Vagina (tissue), 2 donors: ENCODE data around the gene SLC13A3.

Source experiments
- POLR2A ChIP-seq, 2 donors: fragments of 450-650 bp; IDR thresholded peaks; one replicate each; pipeline ENCODE4 v1.6.1; 2017; ENCODE audit warnings: antibody characterized with exemption in 2 of 2, mild to moderate bottlenecking in 2 of 2, moderate library complexity in 2 of 2
- POLR2AphosphoS5 ChIP-seq, 2 donors: sonication (generic); formaldehyde crosslinking; IDR thresholded peaks; one replicate each; pipeline ENCODE4 v1.9.0; 2017; ENCODE audit warnings: antibody characterized with exemption in 2 of 2, mild to moderate bottlenecking in 2 of 2, low read depth in 1 of 2; ENCODE audit not compliant: insufficient read depth in 1 of 2
- TF ChIP-seq, protein P1 (sequence below), 3 experiments: fragments of 450-650 bp in 2 of 3; fragments of 200-600 bp in 1 of 3; sonication (generic) in 1 of 3; IDR thresholded peaks; one replicate each; pipeline ENCODE4 v1.5.1; 2017 to 2019; ENCODE audit warnings: antibody characterized with exemption in 3 of 3, mild to moderate bottlenecking in 2 of 3, moderate library complexity in 2 of 3

GRCh38 chr20:46600286-46600752, 50.9 kb downstream of the SLC13A3 start:
- TF ChIP-seq, protein P1, sequence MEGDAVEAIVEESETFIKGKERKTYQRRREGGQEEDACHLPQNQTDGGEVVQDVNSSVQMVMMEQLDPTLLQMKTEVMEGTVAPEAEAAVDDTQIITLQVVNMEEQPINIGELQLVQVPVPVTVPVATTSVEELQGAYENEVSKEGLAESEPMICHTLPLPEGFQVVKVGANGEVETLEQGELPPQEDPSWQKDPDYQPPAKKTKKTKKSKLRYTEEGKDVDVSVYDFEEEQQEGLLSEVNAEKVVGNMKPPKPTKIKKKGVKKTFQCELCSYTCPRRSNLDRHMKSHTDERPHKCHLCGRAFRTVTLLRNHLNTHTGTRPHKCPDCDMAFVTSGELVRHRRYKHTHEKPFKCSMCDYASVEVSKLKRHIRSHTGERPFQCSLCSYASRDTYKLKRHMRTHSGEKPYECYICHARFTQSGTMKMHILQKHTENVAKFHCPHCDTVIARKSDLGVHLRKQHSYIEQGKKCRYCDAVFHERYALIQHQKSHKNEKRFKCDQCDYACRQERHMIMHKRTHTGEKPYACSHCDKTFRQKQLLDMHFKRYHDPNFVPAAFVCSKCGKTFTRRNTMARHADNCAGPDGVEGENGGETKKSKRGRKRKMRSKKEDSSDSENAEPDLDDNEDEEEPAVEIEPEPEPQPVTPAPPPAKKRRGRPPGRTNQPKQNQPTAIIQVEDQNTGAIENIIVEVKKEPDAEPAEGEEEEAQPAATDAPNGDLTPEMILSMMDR (IDR thresholded peaks at IDR 0.05): no peak
- TF ChIP-seq POLR2A (IDR thresholded peaks at IDR 0.05) (no peak), POLR2AphosphoS5 (IDR thresholded peaks at IDR 0.05; ENCODE audit: insufficient read depth in 1 of 2, low read depth in 1 of 2) (no peak)
